GM18858 (cell line): Measurements from ENCODE around the gene ARL14.
"Not testable (repeated sequence)": the region's sequence is repeated elsewhere in the genome, so short reads cannot be mapped to it uniquely, and the experiment has no call there.

Experiments used
- ATAC-seq: cut with Tn5 transposase; IDR thresholded peaks from one replicate; pipeline ENCODE4 v1.9.1; 2021; ENCODE audit not compliant: unreplicated experiment

Gene ARL14

GRCh38 chr3:160675566-160676124, 1.3 kb upstream of the ARL14 start:
- ATAC-seq = no peak

GRCh38 chr3:160677459-160677881, 510 bp downstream of the ARL14 start:
- ATAC-seq = no peak

- no peak for ATAC-seq
Observed at GRCh38 chr3:160678292-160678842, 1.4 kb downstream of the ARL14 start.

GRCh38 chr3:160684368-160684740, 7.4 kb downstream of the ARL14 start:
- ATAC-seq = no peak

- ATAC-seq = no peak
Observed at GRCh38 chr3:160685144-160685766, 8.3 kb downstream of the ARL14 start.

GRCh38 chr3:160686955-160687535, 10.1 kb downstream of the ARL14 start:
- ATAC-seq = peak; percentile 46

- no peak for ATAC-seq
Observed at GRCh38 chr3:160691151-160691550, 14.2 kb downstream of the ARL14 start.

- ATAC-seq = no peak
Observed at GRCh38 chr3:160691962-160692361, 15.0 kb downstream of the ARL14 start.

GRCh38 chr3:160693191-160693590, 16.2 kb downstream of the ARL14 start:
- ATAC-seq = no peak

GRCh38 chr3:160694345-160694744, 17.4 kb downstream of the ARL14 start:
- no peak for ATAC-seq

GRCh38 chr3:160695003-160695402, 18.0 kb downstream of the ARL14 start:
- ATAC-seq = no peak

- no peak for ATAC-seq
Observed at GRCh38 chr3:160695915-160696327, 19.0 kb downstream of the ARL14 start.

GRCh38 chr3:160697637-160698380, 20.8 kb downstream of the ARL14 start:
- peak; percentile 82 for ATAC-seq

GRCh38 chr3:160698599-160699195, 21.7 kb downstream of the ARL14 start:
- no peak for ATAC-seq

GRCh38 chr3:160701490-160701889, 24.5 kb downstream of the ARL14 start:
- ATAC-seq = no peak

- ATAC-seq = no peak
Observed at GRCh38 chr3:160702290-160702689, 25.3 kb downstream of the ARL14 start.

GRCh38 chr3:160703974-160704373, 27.0 kb downstream of the ARL14 start:
- ATAC-seq = no peak

- ATAC-seq = peak; percentile 74
Observed at GRCh38 chr3:160707187-160707794, 30.3 kb downstream of the ARL14 start.

- ATAC-seq = no peak
Observed at GRCh38 chr3:160709477-160710182, 32.7 kb downstream of the ARL14 start.

- ATAC-seq = not testable (repeated sequence)
Observed at GRCh38 chr3:160713144-160713543, 36.2 kb downstream of the ARL14 start.
